Stimulated activated CD8-positive, alpha-beta memory T cell treated with anti-CD3 and anti-CD28 coated beads, Interleukin-12 subunit alpha, Interleukin-12 subunit beta, amount 100 ng/mL, for 1 hour (primary cell): ENCODE results near the gene WBP2NL.
A peak's percentile ranks its signal among the peaks of the same experiment; 100 is the strongest.
"Not testable (repeated sequence)": the region's sequence is repeated elsewhere in the genome, so short reads cannot be mapped to it uniquely, and the experiment has no call there.

Experiments
- DNase-seq: peaks from one replicate; pipeline ENCODE4 v3.0.0-alpha.2; 2020; ENCODE audit warnings: low read depth

WBP2NL gene

GRCh38 chr22:42035256-42035655 is 36.7 kb downstream of the WBP2NL start:
- no peak for DNase-seq

GRCh38 chr22:42039271-42039670 is 40.7 kb downstream of the WBP2NL start:
- DNase-seq = no peak

- no peak for DNase-seq
Measured at GRCh38 chr22:42041784-42042183, 43.2 kb downstream of the WBP2NL start.

- DNase-seq = no peak
Measured at GRCh38 chr22:42050641-42051180, 52.1 kb downstream of the WBP2NL start.

- DNase-seq = no peak
Measured at GRCh38 chr22:42052765-42053164, 54.2 kb downstream of the WBP2NL start.

GRCh38 chr22:42056757-42057511 is 58.3 kb downstream of the WBP2NL start:
- DNase-seq = no peak

- DNase-seq = no peak
Measured at GRCh38 chr22:42060489-42060888, 61.9 kb downstream of the WBP2NL start.

GRCh38 chr22:42061041-42061440 is 62.5 kb downstream of the WBP2NL start:
- no peak for DNase-seq

GRCh38 chr22:42062506-42063170 is 64.0 kb downstream of the WBP2NL start:
- DNase-seq = no peak

- DNase-seq = no peak
Measured at GRCh38 chr22:42064629-42065028, 66.0 kb downstream of the WBP2NL start.

GRCh38 chr22:42065438-42066125 is 67.0 kb downstream of the WBP2NL start:
- no peak for DNase-seq

GRCh38 chr22:42066126-42066761 is 67.7 kb downstream of the WBP2NL start:
- no peak for DNase-seq

GRCh38 chr22:42066937-42067336 is 68.3 kb downstream of the WBP2NL start:
- no peak for DNase-seq

- no peak for DNase-seq
Measured at GRCh38 chr22:42067671-42068251, 69.2 kb downstream of the WBP2NL start.

- no peak for DNase-seq
Measured at GRCh38 chr22:42068291-42068690, 69.7 kb downstream of the WBP2NL start.

GRCh38 chr22:42069801-42070516 is 71.4 kb downstream of the WBP2NL start:
- DNase-seq = no peak

- DNase-seq = peak; percentile 85
Measured at GRCh38 chr22:42070517-42071422, 72.2 kb downstream of the WBP2NL start, which contains the start of gene NAGA. Gene NAGA (minus strand): TSS chr22:42070812. CDS start chr22:42070297, 515 bp downstream.

- not testable (repeated sequence) for DNase-seq
Measured at GRCh38 chr22:42071508-42071907, 72.9 kb downstream of the WBP2NL start.

GRCh38 chr22:42072606-42073330 is 74.2 kb downstream of the WBP2NL start:
- DNase-seq = no peak
